Neutrophil (primary cell): ENCODE measurements around the gene IGSF9B.

Source experiments
- H3K27ac ChIP-seq: fragments of 200-600 bp; sonication (generic); 2 replicates; pipeline ENCODE4 v1.5.1; 2016; ENCODE audit warnings: mild to moderate bottlenecking, moderate library complexity
- H3K27me3 ChIP-seq: fragments of 200-600 bp; sonication (generic); 2 replicates; pipeline ENCODE4 v1.6.0; 2016; ENCODE audit warnings: mild to moderate bottlenecking
- H3K36me3 ChIP-seq: fragments of 200-600 bp; sonication (generic); 2 replicates; pipeline ENCODE4 v1.5.1; 2017
- H3K4me1 ChIP-seq, 2 experiments: fragments of 200-600 bp in 1 of 2; sonication (generic) in 1 of 2; 1 replicate in 1 of 2; 2 replicates in 1 of 2; pipeline versions ENCODE4 v1.5.1 to v1.6.1; 2013 to 2016; ENCODE audit warnings: low read depth in 1 of 2, low read length in 1 of 2, mild to moderate bottlenecking in 1 of 2, moderate library complexity in 1 of 2; ENCODE audit not compliant: control insufficient read depth in 1 of 2, insufficient read depth in 1 of 2
- H3K4me3 ChIP-seq, 2 experiments: fragments of 200-600 bp in 1 of 2; sonication (generic) in 1 of 2; 1 replicate in 1 of 2; 2 replicates in 1 of 2; pipeline ENCODE4 v1.5.1; 2013 to 2016; ENCODE audit warnings: low read depth in 1 of 2, low read length in 1 of 2, mild to moderate bottlenecking in 1 of 2, moderate library complexity in 1 of 2
- H3K9me3 ChIP-seq: fragments of 200-600 bp; sonication (generic); 2 replicates; pipeline ENCODE4 v1.5.1; 2016
- TF ChIP-seq, protein P1 (sequence below): fragments of 200-600 bp; sonication (generic); IDR thresholded peaks from 2 replicates; pipeline ENCODE4 v1.5.1; 2016; ENCODE audit warnings: antibody characterized with exemption

IGSF9B gene

DNA sequence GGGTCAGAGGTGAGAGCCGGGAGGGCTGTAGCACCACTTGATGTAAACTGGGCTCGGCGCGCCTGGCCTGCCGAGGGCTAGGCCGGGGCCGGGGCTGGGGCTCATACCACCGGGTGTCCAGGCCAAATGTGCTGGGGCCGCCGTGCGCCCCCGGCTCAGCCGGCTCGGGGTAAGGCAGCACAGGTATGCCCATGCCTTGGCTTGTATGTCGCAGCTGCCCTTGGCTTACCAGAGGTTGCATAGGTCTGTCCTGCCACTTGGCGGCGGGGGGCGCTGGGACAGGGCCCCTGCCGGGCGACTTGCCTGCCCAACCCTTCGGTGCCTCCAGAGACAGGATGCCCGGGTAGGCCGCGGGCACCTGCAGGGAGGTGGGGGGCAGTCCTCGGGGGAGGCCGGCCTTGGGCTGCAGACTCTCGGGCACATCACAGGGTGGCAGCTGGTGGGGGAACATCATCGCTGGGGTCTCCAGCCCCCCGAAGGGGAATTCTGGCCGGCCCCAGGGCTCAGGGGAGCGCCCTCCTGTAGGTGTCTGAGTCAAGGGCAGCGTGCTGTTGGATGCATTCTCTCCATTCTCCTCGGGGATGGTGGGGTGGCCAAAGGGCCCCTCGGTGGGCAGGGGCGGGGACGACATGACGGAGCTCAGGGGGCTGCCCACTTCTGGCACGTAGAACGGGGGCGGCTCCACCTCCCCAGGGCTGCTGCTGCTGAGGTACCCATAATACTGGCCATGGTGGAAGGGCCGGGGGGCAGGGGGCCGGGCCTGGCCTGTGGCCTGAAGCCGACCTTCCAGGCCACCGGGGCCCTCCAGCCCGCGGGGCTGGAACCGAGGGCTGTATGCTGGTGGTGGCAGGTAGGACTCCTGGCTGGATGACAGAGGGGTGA, 36.4 kb downstream of the IGSF9B start:
- Histone ChIP-seq H3K4me3 (no peak overlapping the region), H3K27me3 (peaks cover 38% of the 10 kb centered on the region), H3K36me3 (no peaks in the 10 kb centered on the region), H3K9me3 (no peaks in the 10 kb centered on the region), H3K4me1 (no peaks in the 10 kb centered on the region), H3K27ac (no peak overlapping the region)
- TF ChIP-seq, protein P1, sequence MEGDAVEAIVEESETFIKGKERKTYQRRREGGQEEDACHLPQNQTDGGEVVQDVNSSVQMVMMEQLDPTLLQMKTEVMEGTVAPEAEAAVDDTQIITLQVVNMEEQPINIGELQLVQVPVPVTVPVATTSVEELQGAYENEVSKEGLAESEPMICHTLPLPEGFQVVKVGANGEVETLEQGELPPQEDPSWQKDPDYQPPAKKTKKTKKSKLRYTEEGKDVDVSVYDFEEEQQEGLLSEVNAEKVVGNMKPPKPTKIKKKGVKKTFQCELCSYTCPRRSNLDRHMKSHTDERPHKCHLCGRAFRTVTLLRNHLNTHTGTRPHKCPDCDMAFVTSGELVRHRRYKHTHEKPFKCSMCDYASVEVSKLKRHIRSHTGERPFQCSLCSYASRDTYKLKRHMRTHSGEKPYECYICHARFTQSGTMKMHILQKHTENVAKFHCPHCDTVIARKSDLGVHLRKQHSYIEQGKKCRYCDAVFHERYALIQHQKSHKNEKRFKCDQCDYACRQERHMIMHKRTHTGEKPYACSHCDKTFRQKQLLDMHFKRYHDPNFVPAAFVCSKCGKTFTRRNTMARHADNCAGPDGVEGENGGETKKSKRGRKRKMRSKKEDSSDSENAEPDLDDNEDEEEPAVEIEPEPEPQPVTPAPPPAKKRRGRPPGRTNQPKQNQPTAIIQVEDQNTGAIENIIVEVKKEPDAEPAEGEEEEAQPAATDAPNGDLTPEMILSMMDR = no peak

DNA sequence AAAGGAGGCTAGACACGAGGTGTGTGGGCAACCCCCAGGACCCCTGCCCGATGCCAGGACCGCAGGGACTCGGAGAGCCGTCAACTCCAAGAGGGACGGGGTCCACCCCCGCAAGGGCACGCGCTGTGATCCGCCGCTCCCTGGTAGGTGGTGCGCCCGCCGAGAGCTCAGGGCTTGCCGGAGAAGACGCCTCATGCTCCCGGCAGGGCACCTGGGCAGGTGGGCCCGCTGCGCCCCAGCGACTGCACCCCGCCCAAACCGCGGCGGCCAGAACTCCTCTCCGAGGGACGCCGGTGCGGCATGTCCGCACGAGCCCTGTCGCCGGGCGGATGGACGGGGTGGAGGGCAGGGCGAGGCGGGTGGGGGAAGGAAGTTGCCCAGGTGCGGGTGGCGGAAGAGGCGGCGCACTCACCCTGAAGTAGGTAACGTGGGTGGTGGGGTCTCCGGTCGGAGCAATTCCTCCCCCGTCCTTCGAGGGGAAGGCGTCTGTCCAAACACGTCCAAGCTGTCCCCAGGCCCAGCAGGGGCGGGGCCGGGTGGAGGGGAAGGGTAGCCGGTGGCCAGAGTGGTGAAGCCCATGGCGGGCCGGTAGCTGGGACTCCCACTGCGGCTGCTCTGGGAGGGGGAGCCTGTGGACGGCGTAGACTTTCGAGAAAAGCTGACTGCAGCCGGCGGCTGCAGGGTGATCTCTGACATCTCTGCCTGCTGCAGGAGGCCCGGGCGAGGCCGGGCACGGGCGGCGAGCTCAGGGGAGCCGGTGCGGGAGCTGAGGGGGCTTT, 37.2 kb downstream of the IGSF9B start:
- Histone ChIP-seq H3K9me3 (no peaks in the 10 kb centered on the region), H3K4me1 (no peaks in the 10 kb centered on the region), H3K36me3 (no peaks in the 10 kb centered on the region), H3K27me3 (peaks cover 38% of the 10 kb centered on the region), H3K27ac (no peak overlapping the region), H3K4me3 (no peak overlapping the region)
- TF ChIP-seq, protein P1 = no peak

DNA sequence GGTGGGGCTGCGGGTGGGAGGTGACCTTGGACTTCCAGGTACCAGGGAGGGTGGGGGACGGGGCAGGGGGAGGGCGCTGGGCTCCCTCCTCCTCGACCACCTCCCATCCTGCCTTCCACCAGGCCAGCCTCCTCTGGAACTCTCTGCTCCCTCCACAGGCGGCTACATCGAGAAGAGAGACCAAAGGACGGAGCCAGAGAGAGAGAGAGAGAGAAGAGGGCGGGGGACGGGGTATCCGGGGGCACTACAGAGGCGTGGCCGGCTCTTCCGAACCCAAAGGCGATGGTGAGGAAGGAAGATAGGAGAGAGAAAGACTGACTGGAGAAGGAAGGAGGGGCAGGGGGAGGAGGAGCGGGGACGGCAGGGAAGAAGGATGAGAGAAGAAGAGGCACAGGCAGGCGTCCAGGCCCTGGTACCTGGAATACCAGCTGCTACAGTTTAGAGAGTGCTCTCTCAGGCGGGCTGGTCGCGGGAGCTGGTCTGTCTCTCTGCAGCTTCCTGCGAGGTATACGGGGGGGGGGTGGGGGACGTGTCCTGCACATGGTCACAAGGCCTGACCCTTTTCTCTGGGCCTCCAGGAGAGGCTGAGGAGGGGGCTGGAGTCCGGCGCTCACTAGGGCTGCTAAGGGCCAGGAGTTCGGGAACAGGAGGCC, 38.0 kb downstream of the IGSF9B start:
- TF ChIP-seq, protein P1 = no peak
- no peaks in the 10 kb centered on the region for H3K9me3 ChIP-seq

DNA sequence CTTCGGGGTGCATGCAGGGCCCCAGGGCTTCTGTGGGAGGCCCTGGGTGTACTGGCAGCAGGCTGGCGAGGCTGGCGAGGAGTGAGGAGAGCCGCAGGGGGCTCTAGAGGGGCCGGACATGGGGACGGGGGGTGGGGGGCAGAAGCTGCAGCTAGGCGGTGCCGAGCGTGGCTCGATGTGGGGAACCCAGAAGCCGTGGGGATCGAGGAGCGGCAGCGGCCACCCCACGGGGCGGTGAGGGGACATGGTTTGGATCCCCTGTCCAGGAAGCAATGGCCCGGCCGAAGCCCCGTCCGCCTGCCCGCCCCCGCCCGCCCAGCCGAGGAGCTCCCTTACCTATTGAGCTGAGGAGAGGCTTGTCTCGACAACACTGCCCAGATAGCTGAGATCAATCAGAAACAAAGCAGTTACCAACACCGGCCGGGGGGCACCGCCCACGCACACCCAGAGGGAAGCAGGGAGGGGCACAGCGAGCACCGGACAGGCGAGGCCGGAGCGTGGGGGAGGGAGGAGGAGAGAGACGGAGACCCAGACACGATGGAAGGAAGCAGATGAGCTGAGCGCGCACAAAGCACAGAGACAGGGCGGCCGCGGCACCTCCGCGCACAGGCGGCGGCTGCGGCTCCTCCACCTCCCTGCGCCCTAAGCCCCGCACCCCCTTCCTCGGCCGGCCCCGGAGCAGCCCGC, 38.7 kb downstream of the IGSF9B start:
- Histone ChIP-seq H3K4me1 (no peaks in the 10 kb centered on the region), H3K36me3 (no peaks in the 10 kb centered on the region), H3K4me3 (no peak overlapping the region), H3K9me3 (no peaks in the 10 kb centered on the region), H3K27ac (no peak overlapping the region), H3K27me3 (peaks cover 38% of the 10 kb centered on the region)
- TF ChIP-seq, protein P1 = no peak

More for the DNA sequence above, 38.0 kb downstream of the IGSF9B start:
- Histone ChIP-seq H3K4me1 (no peaks in the 10 kb centered on the region), H3K4me3 (no peak overlapping the region), H3K36me3 (no peaks in the 10 kb centered on the region), H3K27me3 (peaks cover 38% of the 10 kb centered on the region), H3K27ac (no peak overlapping the region)

DNA sequence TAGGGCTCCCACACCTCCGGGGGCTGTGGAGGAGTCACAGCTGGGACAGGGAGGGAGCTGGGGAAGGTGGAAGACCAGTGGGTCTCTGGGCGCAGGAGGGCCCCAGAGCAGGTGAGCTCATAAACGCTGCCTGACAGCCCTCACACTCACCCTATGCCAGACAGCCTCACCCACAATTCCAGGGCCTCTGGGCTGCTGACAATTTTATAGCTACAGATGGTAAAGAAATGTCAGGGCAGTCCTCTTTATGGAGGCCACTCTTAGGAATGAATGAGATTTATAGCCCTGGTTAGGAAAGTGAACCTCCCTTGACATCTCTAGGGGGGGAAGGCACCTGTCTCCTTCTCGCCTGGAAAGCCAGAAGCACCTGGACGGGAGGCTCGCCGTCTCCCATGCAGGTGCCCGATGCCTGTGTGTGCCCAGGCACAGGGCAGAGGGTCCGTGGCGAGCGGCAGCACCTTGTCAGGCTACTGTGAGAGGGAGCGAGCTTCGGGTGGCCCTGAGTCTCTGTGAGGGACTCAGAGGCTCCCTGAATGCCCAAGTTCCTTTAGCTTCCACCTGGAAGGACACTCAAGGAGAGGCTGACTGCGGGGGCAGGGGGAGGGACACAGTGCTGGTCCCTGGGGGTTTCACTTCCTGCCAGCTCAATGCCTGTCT, 39.9 kb downstream of the IGSF9B start:
- TF ChIP-seq, protein P1 = no peak
- Histone ChIP-seq H3K36me3 (no peaks in the 10 kb centered on the region), H3K27me3 (peaks cover 38% of the 10 kb centered on the region), H3K4me3 (no peak overlapping the region), H3K4me1 (no peaks in the 10 kb centered on the region), H3K9me3 (no peaks in the 10 kb centered on the region), H3K27ac (no peak overlapping the region)
